ENCODE data around the gene TRIM36.

TRIM36 gene

GRCh38 chr5:115192098-115192497, 22.4 kb upstream of the TRIM36 start:
- H3K9me3 ChIP-seq (ENCODE audit: insufficient read depth, low read length): no peaks in the 10 kb centered on the region
- no peaks in the 10 kb centered on the region for H4K20me1 ChIP-seq (ENCODE audit: insufficient read depth, low read length)
- H3K4me3 ChIP-seq (ENCODE audit: low read length): no peak overlapping the region
- no peak overlapping the region for H3K9ac ChIP-seq (ENCODE audit: low read length)
- no peaks in the 10 kb centered on the region for H3K27me3 ChIP-seq (ENCODE audit: low read depth, low read length)
- TF ChIP-seq EZH2phosphoT487 (IDR thresholded peaks at IDR 0.05; ENCODE audit: low read depth): no peak
- TF ChIP-seq, protein P1, sequence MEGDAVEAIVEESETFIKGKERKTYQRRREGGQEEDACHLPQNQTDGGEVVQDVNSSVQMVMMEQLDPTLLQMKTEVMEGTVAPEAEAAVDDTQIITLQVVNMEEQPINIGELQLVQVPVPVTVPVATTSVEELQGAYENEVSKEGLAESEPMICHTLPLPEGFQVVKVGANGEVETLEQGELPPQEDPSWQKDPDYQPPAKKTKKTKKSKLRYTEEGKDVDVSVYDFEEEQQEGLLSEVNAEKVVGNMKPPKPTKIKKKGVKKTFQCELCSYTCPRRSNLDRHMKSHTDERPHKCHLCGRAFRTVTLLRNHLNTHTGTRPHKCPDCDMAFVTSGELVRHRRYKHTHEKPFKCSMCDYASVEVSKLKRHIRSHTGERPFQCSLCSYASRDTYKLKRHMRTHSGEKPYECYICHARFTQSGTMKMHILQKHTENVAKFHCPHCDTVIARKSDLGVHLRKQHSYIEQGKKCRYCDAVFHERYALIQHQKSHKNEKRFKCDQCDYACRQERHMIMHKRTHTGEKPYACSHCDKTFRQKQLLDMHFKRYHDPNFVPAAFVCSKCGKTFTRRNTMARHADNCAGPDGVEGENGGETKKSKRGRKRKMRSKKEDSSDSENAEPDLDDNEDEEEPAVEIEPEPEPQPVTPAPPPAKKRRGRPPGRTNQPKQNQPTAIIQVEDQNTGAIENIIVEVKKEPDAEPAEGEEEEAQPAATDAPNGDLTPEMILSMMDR (IDR thresholded peaks at IDR 0.05; ENCODE audit: low read depth, low read length): no peak
- no peak overlapping the region for H3K27ac ChIP-seq (ENCODE audit: low read length)
- H2AFZ ChIP-seq (ENCODE audit: low read depth, low read length): no peak overlapping the region
- no peaks in the 10 kb centered on the region for H3K36me3 ChIP-seq (replicated peaks; ENCODE audit: low read depth, low read length)
- H3K4me1 ChIP-seq (ENCODE audit: low read length): no peaks in the 10 kb centered on the region
- H3K79me2 ChIP-seq (ENCODE audit: low read length): no peaks in the 10 kb centered on the region
- H3K4me2 ChIP-seq (ENCODE audit: low read length): no peak overlapping the region

DNA sequence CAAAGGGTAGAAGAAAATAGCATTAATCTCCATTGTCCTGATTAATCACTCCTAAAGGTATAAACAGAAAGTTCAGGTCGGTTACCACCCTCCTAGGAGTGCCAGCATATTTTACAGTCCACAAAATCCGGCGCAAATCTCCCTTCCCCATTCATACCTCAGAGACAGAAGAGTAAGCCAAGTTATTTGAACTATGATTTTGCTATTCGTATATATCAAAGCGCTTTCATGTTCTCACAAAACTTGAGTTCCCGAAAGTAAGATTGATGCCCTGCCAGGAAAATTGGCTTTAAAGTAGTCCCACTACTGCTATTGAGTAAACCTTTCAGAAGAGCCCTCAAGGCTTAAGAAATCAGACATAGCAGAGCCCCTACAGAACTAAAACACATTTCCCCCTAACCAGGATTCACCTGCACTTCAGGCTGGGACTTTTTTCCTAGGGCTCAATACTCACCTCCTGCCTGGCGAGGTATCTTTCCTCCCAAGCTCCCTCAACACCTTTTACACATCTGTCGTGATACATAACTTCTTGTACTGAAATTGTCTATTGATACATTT, 21.8 kb upstream of the TRIM36 start:
- Histone ChIP-seq H3K27me3 (ENCODE audit: low read depth, low read length) (no peaks in the 10 kb centered on the region), H3K4me3 (ENCODE audit: low read length) (no peak overlapping the region), H3K36me3 (replicated peaks; ENCODE audit: low read depth, low read length) (no peaks in the 10 kb centered on the region), H2AFZ (ENCODE audit: low read depth, low read length) (no peak overlapping the region), H4K20me1 (ENCODE audit: insufficient read depth, low read length) (no peaks in the 10 kb centered on the region), H3K4me1 (ENCODE audit: low read length) (no peaks in the 10 kb centered on the region), H3K4me2 (ENCODE audit: low read length) (no peak overlapping the region), H3K9ac (ENCODE audit: low read length) (no peak overlapping the region), H3K27ac (ENCODE audit: low read length) (no peak overlapping the region), H3K79me2 (ENCODE audit: low read length) (no peaks in the 10 kb centered on the region), H3K9me3 (ENCODE audit: insufficient read depth, low read length) (no peaks in the 10 kb centered on the region)
- TF ChIP-seq EZH2phosphoT487 (IDR thresholded peaks at IDR 0.05; ENCODE audit: low read depth): no peak
- TF ChIP-seq, protein P1 (IDR thresholded peaks at IDR 0.05; ENCODE audit: low read depth, low read length): no peak

DNA sequence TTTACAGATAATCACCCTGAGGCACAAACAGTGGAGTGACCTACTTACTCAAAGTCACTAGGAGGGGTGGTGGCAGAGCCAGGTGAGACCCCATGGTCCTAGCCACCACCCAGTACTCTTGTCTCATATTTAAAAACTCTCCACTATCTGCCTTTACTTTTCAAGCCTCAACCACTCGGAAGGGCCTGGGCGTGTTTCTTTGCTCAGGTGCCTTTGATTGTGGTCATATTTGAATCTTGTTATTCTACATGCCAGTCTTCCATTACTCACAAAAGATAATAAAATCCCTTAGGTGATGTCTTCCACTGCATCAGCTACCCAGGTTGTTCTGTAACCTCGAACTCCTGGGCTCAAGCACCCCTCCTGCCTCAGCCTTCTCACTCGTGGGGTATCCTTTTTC, 20.7 kb upstream of the TRIM36 start:
- Histone ChIP-seq H3K4me2 (ENCODE audit: low read length) (no peak overlapping the region), H3K27ac (ENCODE audit: low read length) (no peak overlapping the region), H3K27me3 (ENCODE audit: low read depth, low read length) (no peaks in the 10 kb centered on the region), H3K4me1 (ENCODE audit: low read length) (no peaks in the 10 kb centered on the region), H3K9me3 (ENCODE audit: insufficient read depth, low read length) (no peaks in the 10 kb centered on the region), H4K20me1 (ENCODE audit: insufficient read depth, low read length) (no peaks in the 10 kb centered on the region), H2AFZ (ENCODE audit: low read depth, low read length) (no peak overlapping the region), H3K36me3 (replicated peaks; ENCODE audit: low read depth, low read length) (no peaks in the 10 kb centered on the region), H3K9ac (ENCODE audit: low read length) (no peak overlapping the region), H3K79me2 (ENCODE audit: low read length) (no peaks in the 10 kb centered on the region), H3K4me3 (ENCODE audit: low read length) (no peak overlapping the region)
- no peak for TF ChIP-seq EZH2phosphoT487 (IDR thresholded peaks at IDR 0.05; ENCODE audit: low read depth)
- TF ChIP-seq, protein P1 (IDR thresholded peaks at IDR 0.05; ENCODE audit: low read depth, low read length): no peak

DNA sequence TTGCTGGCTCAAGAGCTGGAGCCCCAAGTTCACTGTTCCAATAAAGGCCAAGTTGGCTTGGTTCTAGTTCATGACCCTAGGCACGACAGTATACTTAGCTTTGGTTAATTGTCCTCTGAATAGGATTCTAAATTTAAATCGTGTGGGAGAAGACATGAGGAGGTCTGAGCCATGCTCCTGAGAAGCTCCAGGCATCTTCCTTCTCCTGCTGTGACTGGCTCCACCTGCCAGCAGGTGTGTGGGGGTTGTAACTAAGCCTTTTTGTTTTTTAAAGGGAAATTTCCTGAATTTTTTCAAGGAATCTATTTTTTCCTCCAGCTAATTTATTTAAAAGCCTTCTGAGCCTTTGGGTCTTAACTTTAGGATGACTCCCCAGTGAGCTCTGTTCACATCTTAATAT, 20.2 kb upstream of the TRIM36 start:
- H3K36me3 ChIP-seq (replicated peaks; ENCODE audit: low read depth, low read length): no peaks in the 10 kb centered on the region
- H3K9ac ChIP-seq (ENCODE audit: low read length): no peak overlapping the region
- no peaks in the 10 kb centered on the region for H3K79me2 ChIP-seq (ENCODE audit: low read length)
- H4K20me1 ChIP-seq (ENCODE audit: insufficient read depth, low read length): no peaks in the 10 kb centered on the region
- no peak overlapping the region for H3K4me3 ChIP-seq (ENCODE audit: low read length)
- no peak overlapping the region for H3K27ac ChIP-seq (ENCODE audit: low read length)
- H2AFZ ChIP-seq (ENCODE audit: low read depth, low read length): no peak overlapping the region
- H3K27me3 ChIP-seq (ENCODE audit: low read depth, low read length): no peaks in the 10 kb centered on the region
- H3K9me3 ChIP-seq (ENCODE audit: insufficient read depth, low read length): no peaks in the 10 kb centered on the region
- no peaks in the 10 kb centered on the region for H3K4me1 ChIP-seq (ENCODE audit: low read length)
- TF ChIP-seq, protein P1 (IDR thresholded peaks at IDR 0.05; ENCODE audit: low read depth, low read length): no peak
- TF ChIP-seq EZH2phosphoT487 (IDR thresholded peaks at IDR 0.05; ENCODE audit: low read depth): no peak
- no peak overlapping the region for H3K4me2 ChIP-seq (ENCODE audit: low read length)

All from OCI-LY3 (cell line).